ENCODE data around the gene NUP54.

Gene NUP54

DNA sequence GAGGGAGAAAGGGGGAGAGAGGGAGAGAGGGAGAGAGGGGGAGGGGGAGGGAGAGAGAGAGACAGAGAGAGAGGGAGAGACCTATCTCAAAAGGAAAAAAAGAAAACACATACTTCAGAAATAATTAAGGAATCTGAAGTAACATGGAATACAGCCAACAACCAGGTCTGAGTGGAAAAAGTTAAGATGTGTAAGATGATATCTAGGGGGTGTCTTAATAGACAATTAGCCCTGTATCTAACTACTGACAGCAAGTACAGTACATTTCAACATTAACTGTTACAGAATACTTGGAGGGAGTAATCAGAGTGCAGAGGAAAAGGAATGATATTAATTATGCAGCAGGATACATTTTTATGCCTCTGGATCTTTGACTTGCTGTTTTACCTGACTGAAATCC lies 22.4 kb downstream of the NUP54 start:
- in situ Hi-C loops (cut with MboI; ENCODE audit: low sequenced_read_pairs, unreplicated experiment) = no loop called here
- no peak for TF ChIP-seq CTCF (IDR thresholded peaks at IDR 0.05; ENCODE audit: borderline replicate concordance, control extremely low read depth, extremely low read depth, insufficient read depth, missing control alignments)
- DNase-seq (ENCODE audit: low spot score) = no peak

DNA sequence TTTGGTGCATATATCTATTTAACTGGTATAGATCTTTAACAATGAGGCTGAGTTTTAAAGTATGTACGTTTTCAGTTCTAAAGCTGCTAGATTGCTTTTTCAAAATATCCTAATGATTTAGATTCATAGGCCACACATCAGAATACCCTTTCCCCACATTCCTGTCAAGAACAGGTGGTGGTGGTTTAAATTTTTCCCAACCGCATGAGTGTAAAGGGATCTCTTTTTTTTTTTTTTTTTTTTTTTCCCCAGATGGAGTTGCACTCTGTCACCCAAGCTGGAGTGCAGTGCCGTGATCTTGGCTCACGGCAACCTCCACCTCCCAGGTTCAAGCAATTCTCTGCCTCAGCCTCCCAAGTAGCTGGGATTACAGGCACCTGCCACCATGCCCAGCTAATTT lies 28.0 kb downstream of the NUP54 start:
- in situ Hi-C loops (cut with MboI; ENCODE audit: low sequenced_read_pairs, unreplicated experiment) = no loop called here
- TF ChIP-seq CTCF (IDR thresholded peaks at IDR 0.05; ENCODE audit: borderline replicate concordance, control extremely low read depth, extremely low read depth, insufficient read depth, missing control alignments) = no peak
- no peak for DNase-seq (ENCODE audit: low spot score)

DNA sequence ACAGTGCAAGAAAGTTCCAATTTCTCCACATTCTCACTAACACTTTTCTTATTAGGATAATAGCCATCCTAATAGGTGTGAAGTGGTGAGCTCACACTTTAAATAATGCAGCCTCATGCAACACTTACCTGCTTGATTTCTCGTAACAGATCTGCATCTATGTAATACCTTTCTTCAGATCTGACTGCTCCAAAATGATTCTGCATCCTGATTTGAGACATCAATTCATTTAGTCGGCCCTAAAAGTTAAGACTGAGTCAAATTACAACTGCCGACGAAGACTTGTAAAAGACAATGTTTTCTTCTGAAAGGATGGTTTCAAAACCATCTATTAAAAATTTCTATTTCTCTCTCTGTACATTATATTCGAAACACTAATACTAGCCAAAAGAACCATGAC lies 30.7 kb downstream of the NUP54 start:
- in situ Hi-C loops (cut with MboI; ENCODE audit: low sequenced_read_pairs, unreplicated experiment) = no loop called here
- TF ChIP-seq CTCF (IDR thresholded peaks at IDR 0.05; ENCODE audit: borderline replicate concordance, control extremely low read depth, extremely low read depth, insufficient read depth, missing control alignments) = no peak
- no peak for DNase-seq (ENCODE audit: low spot score)

GRCh38 chr4:76116821-76117220 lies 31.4 kb downstream of the NUP54 start:
- no peak for TF ChIP-seq CTCF (IDR thresholded peaks at IDR 0.05; ENCODE audit: borderline replicate concordance, control extremely low read depth, extremely low read depth, insufficient read depth, missing control alignments)
- no peak for DNase-seq (ENCODE audit: low spot score)
- in situ Hi-C loops (cut with MboI; ENCODE audit: low sequenced_read_pairs, unreplicated experiment) = no loop called here

GRCh38 chr4:76108467-76109181 lies 39.6 kb downstream of the NUP54 start:
- in situ Hi-C loops (cut with MboI; ENCODE audit: low sequenced_read_pairs, unreplicated experiment) = no loop called here
- DNase-seq (ENCODE audit: low spot score) = no peak

DNA sequence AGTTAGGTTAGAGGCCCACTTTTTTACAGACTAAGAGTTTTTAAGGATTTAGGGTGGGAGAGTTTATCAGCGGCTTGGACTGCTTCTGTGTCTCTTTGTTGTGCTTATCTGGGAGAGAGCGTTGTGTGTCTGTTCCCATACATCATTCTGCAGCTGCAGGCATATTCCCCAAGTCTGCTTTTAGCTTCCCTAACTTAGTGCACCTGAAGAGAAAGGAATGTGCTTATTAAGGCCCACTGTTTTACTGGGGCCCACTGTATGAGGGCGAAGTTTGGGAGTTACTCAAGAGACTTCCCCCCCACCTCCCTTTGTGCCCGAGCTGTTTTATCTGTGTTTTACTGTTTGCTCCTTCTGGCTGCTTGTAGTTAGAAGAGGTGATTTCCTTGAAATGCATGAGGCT lies 41.8 kb downstream of the NUP54 start:
- TF ChIP-seq CTCF (IDR thresholded peaks at IDR 0.05; ENCODE audit: borderline replicate concordance, control extremely low read depth, extremely low read depth, insufficient read depth, missing control alignments) = no peak
- in situ Hi-C loops (cut with MboI; ENCODE audit: low sequenced_read_pairs, unreplicated experiment) = no loop called here
- no peak for DNase-seq (ENCODE audit: low spot score)

More at GRCh38 chr4:76108467-76109181, 39.6 kb downstream of the NUP54 start:
- no peak for TF ChIP-seq CTCF (IDR thresholded peaks at IDR 0.05; ENCODE audit: borderline replicate concordance, control extremely low read depth, extremely low read depth, insufficient read depth, missing control alignments)

Data from GM13976 (cell line).